Measurements from ENCODE around the gene ZNF462.

ZNF462 gene

GRCh38 chr9:107020040-107020530 lies 157.1 kb downstream of the ZNF462 start:
- DNase-seq = no peak

DNA sequence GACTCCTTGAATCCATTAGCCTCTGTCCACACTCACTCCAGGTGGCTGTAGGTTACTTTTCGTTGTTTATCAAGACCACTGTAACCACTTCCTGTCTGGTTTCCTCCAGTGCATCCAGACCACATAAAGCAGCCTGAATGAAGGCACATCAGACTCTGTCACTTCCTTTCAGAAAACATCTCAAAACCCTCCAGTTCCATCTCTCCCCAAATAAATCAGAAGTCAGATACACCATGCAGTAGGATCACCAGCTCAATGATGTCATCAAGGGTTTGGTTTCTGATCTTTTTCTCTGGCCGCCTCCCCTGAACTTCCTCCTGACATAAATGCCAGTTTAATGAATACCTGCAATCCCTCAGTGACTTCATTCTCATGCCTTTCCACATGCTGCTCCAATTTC lies 161.2 kb downstream of the ZNF462 start:
- no peak for DNase-seq

- DNase-seq = no peak
These were observed 162.5 kb downstream of the ZNF462 start for GRCh38 chr9:107025260-107026035.

DNA sequence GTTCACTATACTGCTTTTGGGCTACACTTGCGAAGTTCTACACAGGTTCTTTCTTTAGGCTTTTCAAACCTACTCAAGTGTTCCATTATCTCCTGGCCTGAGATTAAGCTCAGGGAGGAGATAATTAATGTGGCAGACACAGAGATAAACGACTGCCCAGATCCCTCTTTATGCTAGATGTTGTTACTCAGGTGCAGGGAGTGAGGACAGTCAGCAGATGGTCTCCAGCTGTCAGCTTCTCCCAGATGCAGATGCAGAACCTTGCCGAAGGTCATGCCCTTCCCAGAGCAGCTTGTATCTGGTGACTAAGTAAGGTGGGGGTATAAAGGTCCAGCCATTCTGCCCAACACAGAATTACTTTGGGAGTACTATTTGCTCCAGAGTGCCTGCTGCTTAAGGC lies 166.2 kb downstream of the ZNF462 start:
- no peak for DNase-seq

- no peak for DNase-seq
These were observed 171.0 kb downstream of the ZNF462 start for GRCh38 chr9:107033966-107034365.

GRCh38 chr9:107034831-107035230 lies 171.9 kb downstream of the ZNF462 start:
- DNase-seq = no peak

DNA sequence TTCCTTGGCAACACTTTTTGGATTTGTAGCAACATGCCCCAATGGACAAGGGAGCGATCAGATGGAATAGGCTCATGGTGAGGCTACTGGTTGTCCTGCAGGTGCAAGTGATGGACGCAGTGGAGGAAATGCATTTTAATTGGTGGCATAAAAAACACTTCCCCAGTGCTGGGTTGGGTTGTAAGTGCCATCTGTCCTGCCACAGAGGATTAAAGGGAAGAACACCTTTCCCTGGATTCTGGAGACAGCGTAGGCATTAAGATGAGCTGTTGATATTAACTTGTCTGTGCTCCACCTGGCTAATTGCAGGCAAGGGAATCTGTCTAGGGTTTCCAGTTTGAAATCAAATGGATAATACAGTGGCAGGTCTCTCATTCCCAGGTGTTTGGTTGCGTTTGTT lies 173.4 kb downstream of the ZNF462 start:
- no peak for DNase-seq

GRCh38 chr9:107039542-107039941 lies 176.6 kb downstream of the ZNF462 start:
- DNase-seq = no peak

GRCh38 chr9:107042606-107043005 lies 179.6 kb downstream of the ZNF462 start:
- DNase-seq = no peak

- no peak for DNase-seq
These were observed 180.9 kb downstream of the ZNF462 start for GRCh38 chr9:107043886-107044285.

DNA sequence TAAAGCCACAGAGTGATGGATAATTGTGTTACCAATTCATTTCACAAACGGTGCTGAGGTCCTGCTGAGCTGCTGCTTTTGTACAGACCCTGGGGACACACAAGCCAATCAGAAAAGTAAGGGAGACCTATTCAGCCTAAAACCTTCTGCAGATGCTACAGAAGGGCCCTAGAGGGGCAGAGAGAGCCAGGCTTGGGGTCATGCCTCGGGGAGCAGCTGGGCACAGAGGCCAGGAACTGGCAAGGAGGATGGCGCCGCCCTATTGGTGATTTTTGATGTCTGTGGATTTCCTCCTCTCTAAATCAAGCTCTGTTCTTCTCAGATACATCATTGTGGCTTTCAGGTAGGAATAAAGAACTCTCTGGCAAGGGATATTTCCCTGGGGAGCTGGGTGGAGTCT lies 181.9 kb downstream of the ZNF462 start:
- DNase-seq = no peak

DNA sequence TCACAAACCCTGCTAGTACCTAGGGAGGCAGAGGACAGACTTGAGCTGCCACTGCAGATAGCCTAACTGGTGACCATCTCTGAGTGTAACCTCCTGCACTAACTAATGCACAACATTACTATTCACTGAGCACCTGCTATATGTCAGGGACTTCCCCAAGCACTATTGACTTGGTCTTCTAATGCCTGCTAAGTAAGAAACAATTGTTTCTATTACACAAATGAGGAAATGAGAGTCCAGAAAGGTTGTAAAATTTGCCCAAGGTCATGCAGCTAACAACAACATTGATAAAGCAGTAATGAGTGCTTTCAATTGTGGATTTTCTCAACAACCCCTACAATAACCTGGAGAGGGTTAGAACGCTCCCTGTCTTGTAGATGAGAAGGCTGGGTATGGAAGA lies 183.7 kb downstream of the ZNF462 start:
- DNase-seq = no peak

- DNase-seq = no peak
These were observed 186.3 kb downstream of the ZNF462 start for GRCh38 chr9:107049046-107049802.

DNA sequence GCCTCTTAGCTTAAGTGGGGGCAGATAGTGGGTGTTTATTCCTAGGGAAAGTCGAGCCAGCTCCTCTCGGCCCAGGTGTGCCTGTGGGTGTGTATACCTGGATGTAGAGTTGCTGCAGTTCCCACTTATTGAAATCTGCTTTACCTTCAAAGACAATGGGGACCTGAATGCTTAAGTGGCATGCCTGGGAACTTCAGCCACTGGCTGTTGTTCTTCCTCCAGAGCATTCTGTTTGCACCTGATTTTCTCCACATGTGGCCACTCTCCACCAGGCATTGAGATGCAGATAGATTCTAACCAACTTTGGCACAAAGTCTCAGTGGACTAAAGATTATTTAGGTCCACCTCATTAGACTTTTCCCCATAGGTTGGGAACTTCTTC lies 186.8 kb downstream of the ZNF462 start:
- DNase-seq = no peak

DNA sequence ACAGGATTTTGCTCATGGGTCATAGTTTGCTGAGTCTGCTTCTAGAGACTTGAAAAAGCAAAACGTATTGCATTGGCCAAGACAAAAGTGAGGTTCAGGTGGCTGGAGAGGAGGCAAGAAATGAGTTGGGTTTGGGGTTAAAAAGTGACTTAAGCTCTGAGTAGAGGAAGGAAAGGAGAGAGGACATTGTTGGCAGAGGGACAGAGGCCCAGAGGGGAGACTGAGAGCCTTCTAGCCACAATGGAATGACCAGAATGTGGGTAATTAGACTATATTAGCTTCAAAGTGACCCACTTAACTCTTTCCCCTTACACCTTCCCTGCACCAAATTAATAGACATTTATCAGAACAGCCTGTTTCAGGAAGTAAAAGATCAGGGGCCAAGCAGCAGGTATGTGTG lies 188.4 kb downstream of the ZNF462 start:
- no peak for DNase-seq

- DNase-seq = no peak
These were observed 191.2 kb downstream of the ZNF462 start for GRCh38 chr9:107054146-107054545.

DNA sequence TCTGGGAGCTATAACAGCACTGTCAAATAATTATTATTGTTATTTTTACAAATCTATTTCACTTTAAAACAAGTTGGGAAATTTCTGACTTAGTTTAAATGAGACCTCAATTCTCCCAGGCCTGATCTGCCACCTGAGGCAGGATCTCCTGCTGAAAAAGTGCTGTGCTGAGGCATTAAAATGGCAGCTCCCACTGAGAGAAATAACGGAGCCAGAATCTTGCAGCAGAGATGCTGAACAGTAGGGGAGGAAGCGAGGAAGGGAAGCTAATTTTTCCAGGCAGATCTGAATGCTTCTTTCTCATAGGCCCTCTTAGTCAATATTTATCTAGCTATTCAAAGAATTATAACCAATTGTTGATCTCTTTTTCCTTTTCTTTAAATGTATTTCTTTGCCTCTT lies 196.3 kb downstream of the ZNF462 start:
- no peak for DNase-seq

DNA sequence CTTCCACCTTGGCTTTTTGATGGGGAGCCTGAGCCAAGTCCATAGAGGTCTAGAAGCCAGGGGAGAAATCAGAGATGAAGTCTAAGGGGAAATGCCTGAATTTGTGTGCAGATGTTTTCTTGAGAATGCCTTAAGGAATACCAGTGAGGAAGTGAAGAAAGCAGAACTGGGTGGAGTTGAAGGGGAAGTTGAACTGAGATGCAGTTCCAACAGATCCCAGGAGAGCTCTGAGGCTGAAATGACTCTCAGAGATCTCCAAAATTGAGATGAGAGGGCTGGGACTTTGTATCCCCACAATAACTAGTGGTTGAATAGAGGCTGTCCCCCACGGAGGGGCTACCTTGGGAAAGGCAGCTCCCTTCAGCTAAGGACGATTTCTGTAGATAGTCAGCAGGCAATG lies 197.1 kb downstream of the ZNF462 start:
- DNase-seq = no peak
